Fibroblast of mammary gland (primary cell): ENCODE results near the gene PRPF19.
A peak's percentile ranks its signal among the peaks of the same experiment; 100 is the strongest.

Source experiments
- DNase-seq: peaks from one replicate; pipeline ENCODE4 v3.0.0-alpha.2; 2010; ENCODE audit warnings: low read depth
- H3K4me3 ChIP-seq: 2 replicates; pipeline ENCODE4 v1.5.1; 2011; ENCODE audit warnings: low read depth, mild to moderate bottlenecking, low read length, moderate library complexity; ENCODE audit not compliant: control insufficient read depth
- TF ChIP-seq, protein P1 (sequence below): conservative IDR thresholded peaks from 2 replicates; pipeline ENCODE4 v1.5.1; 2011; ENCODE audit warnings: low read depth, low read length, inconsistent platforms; ENCODE audit not compliant: control insufficient read depth, insufficient read depth

PRPF19 gene

DNA sequence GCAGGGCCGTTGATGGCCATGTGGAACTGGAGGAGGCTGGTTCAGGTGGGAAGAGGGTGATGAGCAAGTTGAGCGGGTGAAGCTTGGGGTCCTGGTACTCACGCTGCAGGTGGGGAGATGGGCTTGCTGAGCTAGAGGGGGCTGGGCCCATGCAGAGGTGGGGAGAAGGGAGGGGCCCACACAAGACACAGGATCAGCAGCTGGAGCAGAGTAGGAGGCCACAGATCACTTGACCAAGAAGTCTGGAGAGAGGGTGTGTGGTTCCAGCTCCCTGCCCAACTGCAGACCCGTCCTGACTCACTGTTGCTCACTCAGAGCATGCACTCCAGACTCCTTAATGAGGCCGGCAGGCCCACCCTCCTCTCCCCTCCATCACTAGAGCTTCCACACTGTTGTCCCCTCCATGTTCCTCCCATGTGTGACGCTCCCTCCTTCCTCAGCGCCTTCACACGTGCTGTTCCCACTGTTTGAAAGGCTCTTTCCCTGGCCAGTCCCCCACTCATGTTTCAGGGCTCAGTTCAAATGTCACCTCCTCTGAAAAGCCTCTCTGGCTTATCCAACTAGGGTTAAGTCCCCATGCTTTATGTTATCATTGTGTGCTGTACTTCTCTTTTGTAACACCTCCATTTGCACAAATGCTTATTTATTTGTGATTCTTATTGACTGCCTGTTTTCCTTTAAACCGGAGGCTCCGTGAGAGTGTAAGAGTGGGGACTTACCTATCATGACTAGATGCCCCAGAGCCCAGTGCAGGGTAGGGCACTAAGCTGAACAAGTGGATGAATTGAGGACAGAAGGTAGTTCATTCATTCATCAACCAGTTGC, 62.1 kb downstream of the PRPF19 start:
- H3K4me3 ChIP-seq: peak overlapping the region; percentile 75
- TF ChIP-seq, protein P1, sequence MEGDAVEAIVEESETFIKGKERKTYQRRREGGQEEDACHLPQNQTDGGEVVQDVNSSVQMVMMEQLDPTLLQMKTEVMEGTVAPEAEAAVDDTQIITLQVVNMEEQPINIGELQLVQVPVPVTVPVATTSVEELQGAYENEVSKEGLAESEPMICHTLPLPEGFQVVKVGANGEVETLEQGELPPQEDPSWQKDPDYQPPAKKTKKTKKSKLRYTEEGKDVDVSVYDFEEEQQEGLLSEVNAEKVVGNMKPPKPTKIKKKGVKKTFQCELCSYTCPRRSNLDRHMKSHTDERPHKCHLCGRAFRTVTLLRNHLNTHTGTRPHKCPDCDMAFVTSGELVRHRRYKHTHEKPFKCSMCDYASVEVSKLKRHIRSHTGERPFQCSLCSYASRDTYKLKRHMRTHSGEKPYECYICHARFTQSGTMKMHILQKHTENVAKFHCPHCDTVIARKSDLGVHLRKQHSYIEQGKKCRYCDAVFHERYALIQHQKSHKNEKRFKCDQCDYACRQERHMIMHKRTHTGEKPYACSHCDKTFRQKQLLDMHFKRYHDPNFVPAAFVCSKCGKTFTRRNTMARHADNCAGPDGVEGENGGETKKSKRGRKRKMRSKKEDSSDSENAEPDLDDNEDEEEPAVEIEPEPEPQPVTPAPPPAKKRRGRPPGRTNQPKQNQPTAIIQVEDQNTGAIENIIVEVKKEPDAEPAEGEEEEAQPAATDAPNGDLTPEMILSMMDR: no peak
- peak; percentile 82 for DNase-seq

DNA sequence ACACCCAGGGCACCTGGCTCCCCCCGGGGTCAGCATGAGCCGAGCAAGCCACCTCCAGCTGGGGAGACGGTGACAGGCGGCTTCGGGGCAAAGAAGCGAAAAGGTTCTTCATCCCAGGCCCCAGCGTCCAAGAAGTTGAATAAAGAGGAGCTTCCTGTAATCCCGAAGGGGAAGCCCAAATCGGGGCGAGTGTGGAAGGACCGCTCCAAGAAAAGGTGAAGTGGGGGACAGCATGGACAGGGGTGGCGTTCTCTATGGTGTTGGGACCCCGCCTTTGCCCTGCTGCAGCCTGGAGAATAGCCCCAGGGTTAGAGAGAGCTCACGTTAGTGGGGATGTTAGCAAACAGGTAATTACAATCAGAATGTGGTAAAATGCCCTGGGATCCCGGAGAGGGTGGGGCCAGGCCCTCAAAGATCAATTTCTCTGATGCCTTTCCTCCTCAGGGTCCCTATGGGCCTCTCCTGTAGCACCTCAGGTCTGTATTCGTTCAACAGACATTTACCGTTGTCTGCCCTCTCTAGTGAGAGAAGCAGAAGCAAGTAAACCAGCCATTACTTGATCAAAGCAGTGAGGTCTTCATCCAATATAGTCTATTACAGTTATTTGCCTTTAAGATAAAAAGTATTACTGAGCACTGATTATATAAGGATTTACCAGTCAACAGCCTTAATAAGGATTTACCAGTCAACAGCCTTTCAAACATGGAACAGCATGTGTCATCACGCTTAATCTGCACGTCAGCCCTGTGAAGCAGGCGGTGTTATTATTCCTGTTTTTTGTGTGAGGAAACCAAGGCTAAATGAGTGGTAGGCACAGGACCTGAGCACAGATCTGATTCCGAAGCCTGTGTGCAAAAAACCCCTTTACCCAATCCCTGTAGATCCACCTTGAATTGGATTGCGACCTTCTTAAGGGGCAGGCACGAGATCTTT, 63.5 kb downstream of the PRPF19 start:
- DNase-seq: peak; percentile 57
- TF ChIP-seq, protein P1: no peak
- H3K4me3 ChIP-seq: peak overlapping the region; percentile 75

DNA sequence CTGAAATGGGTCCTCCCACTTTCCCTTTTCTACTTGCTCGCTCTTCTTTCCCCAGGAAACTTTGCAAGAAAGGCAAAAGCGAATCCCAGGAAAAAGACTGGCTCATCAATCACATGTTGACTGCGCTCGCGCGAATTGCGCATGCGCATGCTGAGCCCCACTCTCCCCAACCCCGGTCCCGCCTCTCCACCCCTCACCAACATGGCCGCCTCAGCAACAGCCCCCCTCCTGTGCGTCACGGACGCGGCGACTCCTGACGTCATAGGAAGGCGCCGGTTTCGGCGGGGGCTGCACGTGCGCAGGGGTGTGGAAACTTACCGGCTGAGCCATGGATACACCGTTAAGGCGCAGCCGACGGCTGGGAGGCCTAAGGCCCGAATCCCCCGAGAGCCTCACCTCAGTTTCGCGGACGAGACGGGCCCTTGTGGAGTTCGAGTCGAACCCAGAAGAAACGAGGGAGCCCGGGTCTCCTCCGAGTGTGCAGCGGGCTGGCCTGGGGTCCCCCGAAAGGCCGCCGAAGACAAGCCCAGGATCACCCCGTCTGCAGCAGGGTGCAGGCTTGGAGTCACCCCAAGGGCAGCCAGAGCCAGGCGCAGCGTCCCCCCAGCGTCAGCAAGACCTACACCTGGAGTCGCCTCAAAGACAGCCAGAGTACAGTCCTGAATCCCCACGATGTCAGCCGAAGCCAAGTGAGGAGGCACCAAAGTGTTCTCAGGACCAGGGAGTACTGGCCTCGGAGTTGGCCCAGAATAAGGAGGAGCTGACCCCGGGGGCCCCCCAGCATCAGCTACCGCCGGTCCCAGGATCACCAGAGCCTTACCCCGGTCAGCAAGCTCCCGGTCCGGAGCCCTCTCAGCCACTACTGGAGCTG, 64.4 kb downstream of the PRPF19 start, which contains the start of gene CCDC86:
TSS of gene CCDC86 (plus strand) at position 317 of the 871 bp plus-strand sequence. CDS start at position 329, 12 bp downstream.
- DNase-seq: peak; percentile 96
- TF ChIP-seq, protein P1: no peak
- peak within 1 kb of the TSS; percentile 75 for H3K4me3 ChIP-seq
